ENCODE measurements around the gene ZDHHC14.

The ZDHHC14 gene

DNA sequence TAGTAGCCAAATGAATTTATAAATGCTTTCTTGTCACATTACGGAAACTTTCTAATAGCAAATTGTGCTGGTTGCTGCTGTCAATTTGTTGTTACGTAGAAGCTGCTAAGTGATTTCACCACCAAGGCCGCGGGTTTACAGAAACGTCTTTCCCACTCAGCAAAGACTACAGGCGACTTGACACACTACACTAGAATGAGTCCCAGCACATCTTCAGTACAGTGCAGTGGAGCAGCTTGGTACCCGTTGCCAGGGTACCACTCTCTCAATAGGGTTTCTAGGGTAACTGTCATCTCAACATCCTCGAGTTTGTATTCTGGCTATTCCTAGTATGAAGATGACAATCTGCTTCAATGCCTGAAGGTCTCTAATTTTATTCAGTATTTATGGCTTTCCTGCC, 22.7 kb upstream of the ZDHHC14 start:
- H3K27me3 ChIP-seq, result peaks cover 0 to 7% (median 0%) of the 10 kb centered on the region in 11 experiments; a peak in 4 of 22 replicates
- H3K4me1 ChIP-seq, result peaks cover 0 to 7% (median 2%) of the 10 kb centered on the region in 10 experiments; a peak in 7 of 20 replicates
- H3K9ac ChIP-seq, result no peak overlapping the region
- H3K4me3 ChIP-seq, result no peak overlapping the region
- H3K27ac ChIP-seq, result no peak overlapping the region
- H3K36me3 ChIP-seq, result no peaks in the 10 kb centered on the region
- H3K4me2 ChIP-seq, result no peak overlapping the region
- TF ChIP-seq Cebpa-rat (IDR thresholded peaks at IDR 0.05), result no peak
- no peaks in the 10 kb centered on the region for H4K20me1 ChIP-seq
- H3K9me3 ChIP-seq (replicated peaks in 1 of 11), result peaks cover 0 to 10% (median 0%) of the 10 kb centered on the region in 11 experiments; a peak in 2 of 22 replicates

DNA sequence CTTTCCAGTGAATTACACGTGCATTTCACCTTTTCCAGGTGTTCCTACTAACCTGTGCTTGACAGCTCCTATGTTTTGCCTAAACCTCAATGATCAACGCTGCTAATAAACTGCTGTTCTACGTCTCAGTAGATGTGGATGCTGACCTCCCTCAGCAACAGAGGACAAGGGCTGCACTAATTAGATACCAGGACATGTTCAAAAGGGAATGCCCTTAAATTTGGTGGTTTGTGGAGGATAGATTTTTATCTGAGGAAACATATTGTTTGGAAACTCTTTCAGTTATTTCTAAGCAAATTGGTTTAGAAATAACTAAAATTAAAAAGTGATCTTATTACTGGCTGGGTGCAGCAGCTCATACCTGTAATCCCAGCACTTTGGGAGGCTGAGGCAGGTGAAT, 19.1 kb upstream of the ZDHHC14 start:
- no peak overlapping the region for H3K4me3 ChIP-seq
- peaks cover 0 to 29% (median 8%) of the 10 kb centered on the region in 11 experiments; a peak in 11 of 22 replicates for H3K27me3 ChIP-seq
- H3K4me2 ChIP-seq, result no peak overlapping the region
- no peak overlapping the region for H3K27ac ChIP-seq
- no peaks in the 10 kb centered on the region for H3K36me3 ChIP-seq
- H3K4me1 ChIP-seq, result no peaks in the 10 kb centered on the region
- H4K20me1 ChIP-seq, result no peaks in the 10 kb centered on the region
- no peaks in the 10 kb centered on the region; a peak in 1 of 22 replicates for H3K9me3 ChIP-seq (replicated peaks in 1 of 11)
- no peak for TF ChIP-seq Cebpa-rat (IDR thresholded peaks at IDR 0.05)
- H3K9ac ChIP-seq, result no peak overlapping the region

DNA sequence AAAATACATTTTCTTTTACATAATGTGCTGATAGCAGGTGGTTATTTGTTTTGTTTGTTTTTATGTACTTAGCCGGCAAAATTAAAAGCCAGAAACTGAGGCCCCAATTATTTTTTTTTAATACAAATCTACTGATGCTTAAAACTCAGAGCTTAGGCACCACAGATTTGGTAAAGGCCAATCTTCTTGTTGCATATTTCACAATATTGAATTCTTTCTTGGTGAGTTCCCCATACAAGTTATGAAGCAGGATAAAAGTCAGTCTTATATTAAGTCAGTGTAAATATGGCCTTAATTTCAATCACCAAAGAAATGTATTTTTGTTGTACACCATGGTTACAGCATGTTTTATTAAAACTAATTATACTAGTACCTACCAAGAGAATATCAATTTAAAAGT, 16.3 kb upstream of the ZDHHC14 start:
- Histone ChIP-seq H3K4me2 (no peak overlapping the region), H3K9me3 (replicated peaks in 1 of 11) (no peaks in the 10 kb centered on the region; a peak in 1 of 22 replicates), H3K4me3 (no peak overlapping the region), H3K4me1 (peaks cover 10 to 18% (median 15%) of the 10 kb centered on the region in 10 experiments), H3K27me3 (peaks cover 0 to 51% (median 12%) of the 10 kb centered on the region in 11 experiments; a peak in 12 of 22 replicates), H4K20me1 (peaks cover 0 to 10% (median 7%) of the 10 kb centered on the region in 11 experiments; a peak in 9 of 22 replicates), H3K9ac (no peak overlapping the region), H3K27ac (no peak overlapping the region), H3K36me3 (no peaks in the 10 kb centered on the region)
- no peak for TF ChIP-seq Cebpa-rat (IDR thresholded peaks at IDR 0.05)

DNA sequence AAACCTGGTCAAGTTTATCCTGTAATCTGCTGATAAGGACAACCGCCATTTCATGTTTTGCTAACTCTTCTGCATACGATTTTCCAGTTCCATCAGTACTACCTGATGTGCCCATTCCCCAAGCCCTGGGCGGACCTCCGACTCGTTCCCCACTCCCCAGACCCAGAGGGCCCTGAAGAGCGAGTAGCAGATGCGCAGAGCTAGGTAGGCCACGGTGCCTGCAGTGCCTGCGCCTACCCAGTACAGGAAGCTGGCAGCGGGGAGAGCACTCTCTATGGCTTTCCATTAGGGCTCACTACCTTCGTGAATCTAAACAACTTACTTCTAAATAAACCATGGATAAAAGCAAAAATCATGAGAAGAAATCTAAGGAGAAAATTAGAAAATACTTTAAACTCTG, 14.3 kb upstream of the ZDHHC14 start:
- no peak for TF ChIP-seq Cebpa-rat (IDR thresholded peaks at IDR 0.05)
- Histone ChIP-seq H3K27ac (no peak overlapping the region), H3K4me1 (peaks cover 16 to 28% (median 23%) of the 10 kb centered on the region in 10 experiments), H4K20me1 (peaks cover 0 to 16% (median 12%) of the 10 kb centered on the region in 11 experiments; a peak in 11 of 22 replicates), H3K36me3 (no peaks in the 10 kb centered on the region), H3K4me3 (no peak overlapping the region), H3K9me3 (replicated peaks in 1 of 11) (no peaks in the 10 kb centered on the region; a peak in 1 of 22 replicates), H3K27me3 (peaks cover 0 to 60% (median 20%) of the 10 kb centered on the region in 11 experiments; a peak in 15 of 22 replicates), H3K9ac (no peak overlapping the region), H3K4me2 (no peak overlapping the region)

DNA sequence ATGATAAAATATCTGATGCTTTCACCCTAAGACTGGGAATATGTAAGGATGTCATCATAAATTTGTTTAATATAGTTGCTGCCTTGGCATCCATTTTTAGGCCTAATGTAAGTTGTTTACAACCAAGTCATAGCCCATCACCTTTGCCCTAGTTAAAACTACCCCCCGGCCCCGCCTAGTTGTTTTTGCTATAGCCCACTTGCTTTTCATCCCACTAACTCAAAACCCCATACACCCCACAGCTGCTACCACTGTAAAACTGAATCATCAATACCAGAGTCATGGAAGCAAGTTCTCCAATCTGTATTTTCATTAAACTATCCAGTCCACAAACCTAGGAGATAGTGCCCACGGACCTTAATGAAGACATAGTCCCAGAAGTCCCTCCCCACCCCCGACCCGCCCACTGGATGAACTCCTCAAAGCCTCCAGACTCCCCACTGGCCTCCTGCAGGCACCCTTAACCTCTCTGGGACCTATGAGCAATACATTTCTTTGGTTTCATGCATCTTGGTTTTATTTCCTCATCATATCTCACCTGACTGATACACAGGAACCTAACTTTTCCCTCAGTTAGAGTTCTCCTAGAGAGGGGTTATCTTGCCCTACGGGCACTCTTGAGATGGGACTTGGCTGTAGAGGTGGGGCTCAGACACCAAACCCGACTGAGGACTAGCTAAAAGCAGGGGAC, 12.5 kb upstream of the ZDHHC14 start:
- H3K27me3 ChIP-seq, result peaks cover 13 to 78% (median 37%) of the 10 kb centered on the region in 11 experiments; a peak in 20 of 22 replicates
- H3K4me2 ChIP-seq, result peak overlapping the region; percentile 48 to 79 (median 71)

DNA sequence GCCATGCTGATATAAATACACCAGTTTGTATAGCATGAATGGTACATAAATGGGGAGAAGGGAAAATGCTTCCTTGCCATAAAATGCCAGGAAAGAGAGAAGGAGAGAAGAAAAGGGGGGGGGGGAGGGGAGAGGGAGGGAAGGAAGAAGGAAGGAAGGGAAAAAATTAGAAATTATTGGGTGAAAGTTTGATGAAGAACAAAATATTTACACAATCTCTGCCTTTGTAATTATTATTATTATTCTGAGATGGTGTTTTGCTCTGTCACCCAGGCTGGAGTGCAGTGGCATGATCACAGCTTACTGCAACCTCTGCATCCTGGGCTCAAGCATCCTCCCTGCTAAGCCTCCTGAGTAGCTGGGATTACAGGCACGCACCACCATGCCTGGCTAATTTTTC, 10.2 kb upstream of the ZDHHC14 start:
- H3K27ac ChIP-seq, result no peak overlapping the region
- H3K36me3 ChIP-seq, result no peaks in the 10 kb centered on the region
- H3K27me3 ChIP-seq, result peaks cover 13 to 80% (median 37%) of the 10 kb centered on the region in 11 experiments; a peak in 20 of 22 replicates
- TF ChIP-seq Cebpa-rat (IDR thresholded peaks at IDR 0.05), result no peak
- peaks cover 0 to 18% (median 12%) of the 10 kb centered on the region in 11 experiments; a peak in 11 of 22 replicates for H4K20me1 ChIP-seq
- no peak overlapping the region for H3K4me3 ChIP-seq
- no peaks in the 10 kb centered on the region; a peak in 1 of 22 replicates for H3K9me3 ChIP-seq (replicated peaks in 1 of 11)
- H3K9ac ChIP-seq, result no peak overlapping the region
- H3K4me1 ChIP-seq, result peaks cover 16 to 28% (median 23%) of the 10 kb centered on the region in 10 experiments
- peak overlapping the region in 6 of 11 experiments; percentile 67 to 83 (median 76); a peak in 7 of 22 replicates for H3K4me2 ChIP-seq

More for the DNA sequence above, 12.5 kb upstream of the ZDHHC14 start:
- Histone ChIP-seq H3K9ac (no peak overlapping the region), H3K4me1 (peaks cover 16 to 28% (median 23%) of the 10 kb centered on the region in 10 experiments), H3K9me3 (replicated peaks in 1 of 11) (no peaks in the 10 kb centered on the region; a peak in 1 of 22 replicates), H4K20me1 (peaks cover 0 to 18% (median 12%) of the 10 kb centered on the region in 11 experiments; a peak in 11 of 22 replicates), H3K36me3 (no peaks in the 10 kb centered on the region), H3K27ac (peak overlapping the region in 3 of 11 experiments; percentile 7 to 46 (median 25); a peak in 6 of 22 replicates), H3K4me3 (no peak overlapping the region)
- no peak for TF ChIP-seq Cebpa-rat (IDR thresholded peaks at IDR 0.05)

DNA sequence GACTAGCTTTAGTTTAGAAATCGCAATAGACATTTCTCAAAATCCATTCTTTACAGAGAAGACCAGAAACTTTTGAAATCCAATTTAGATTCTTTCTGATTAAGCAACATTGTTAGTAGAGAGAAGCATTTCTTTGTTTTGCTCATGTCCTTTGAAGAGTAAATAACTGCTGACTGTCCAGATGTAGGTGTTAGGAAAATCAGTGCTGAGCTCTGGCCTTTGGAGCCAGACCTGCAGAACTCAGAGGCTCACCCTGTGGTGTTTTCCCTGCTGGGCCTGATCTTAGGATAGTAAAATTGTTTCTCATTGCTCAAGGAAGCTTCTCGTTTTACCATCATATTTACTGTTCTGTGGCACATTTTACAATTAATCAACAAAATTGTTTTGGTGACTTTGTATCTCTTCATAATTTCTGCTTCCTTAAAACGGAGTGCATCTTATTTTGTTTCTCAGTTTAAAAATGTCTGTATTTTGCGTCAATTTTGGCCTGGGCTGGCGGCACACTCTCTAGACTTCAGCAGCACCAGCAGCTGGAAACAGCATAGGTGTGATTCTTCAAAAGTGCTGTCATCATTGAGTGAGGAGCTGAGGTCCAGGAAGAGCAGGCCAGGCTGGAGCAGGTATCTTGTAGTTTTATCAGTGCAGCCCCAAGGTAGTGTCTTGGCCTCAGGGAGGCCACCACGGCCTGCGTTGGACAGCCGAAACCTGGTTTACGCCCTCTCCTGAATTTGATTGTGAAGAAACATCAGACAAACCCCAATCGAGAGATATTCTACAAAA, 8.3 kb upstream of the ZDHHC14 start:
- H3K27ac ChIP-seq, result no peak overlapping the region
- no peak overlapping the region for H3K4me3 ChIP-seq
- no peak overlapping the region for H3K9ac ChIP-seq
- peaks cover 13 to 82% (median 29%) of the 10 kb centered on the region in 11 experiments; a peak in 20 of 22 replicates for H3K27me3 ChIP-seq
- H3K4me1 ChIP-seq, result peaks cover 16 to 33% (median 25%) of the 10 kb centered on the region in 10 experiments
- H3K4me2 ChIP-seq, result no peak overlapping the region
- H3K9me3 ChIP-seq (replicated peaks in 1 of 11), result peaks cover 0 to 7% (median 0%) of the 10 kb centered on the region in 11 experiments; a peak in 1 of 22 replicates
- TF ChIP-seq Cebpa-rat (IDR thresholded peaks at IDR 0.05), result no peak
- H3K36me3 ChIP-seq, result no peaks in the 10 kb centered on the region
- peaks cover 0 to 19% (median 12%) of the 10 kb centered on the region in 11 experiments; a peak in 11 of 22 replicates for H4K20me1 ChIP-seq

DNA sequence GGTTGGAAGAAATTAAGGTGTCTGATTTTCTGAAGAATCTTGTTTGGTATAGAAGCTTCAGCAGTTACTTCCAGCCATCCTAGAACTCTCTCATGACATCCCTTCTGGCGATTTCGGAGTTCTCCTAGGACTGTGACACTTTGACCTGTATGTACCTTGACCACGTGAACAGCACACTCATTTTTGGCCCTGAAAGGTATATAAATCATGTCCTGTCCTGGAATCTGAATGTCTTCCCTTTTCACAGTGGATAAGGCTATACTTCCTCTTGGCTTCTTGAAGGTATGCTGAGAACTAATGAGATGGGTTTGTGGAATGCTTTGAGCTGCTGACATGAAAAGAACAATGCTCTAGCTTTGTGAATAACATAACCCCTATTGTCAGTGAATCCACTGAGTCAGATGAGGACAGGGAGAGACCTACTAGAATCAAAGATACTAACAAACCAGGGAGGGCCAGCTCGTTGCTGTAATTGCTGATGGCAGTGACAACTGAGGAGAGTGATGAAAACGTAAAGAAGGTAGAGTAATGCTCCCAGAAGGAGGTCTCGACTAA, 6.0 kb upstream of the ZDHHC14 start:
- Histone ChIP-seq H4K20me1 (peaks cover 0 to 11% (median 5%) of the 10 kb centered on the region in 11 experiments; a peak in 6 of 22 replicates), H3K4me3 (no peak overlapping the region), H3K4me2 (no peak overlapping the region), H3K9ac (no peak overlapping the region), H3K36me3 (no peaks in the 10 kb centered on the region), H3K27ac (no peak overlapping the region), H3K9me3 (replicated peaks in 1 of 11) (peaks cover 0 to 7% (median 0%) of the 10 kb centered on the region in 11 experiments; a peak in 1 of 22 replicates), H3K4me1 (peaks cover 9 to 20% (median 13%) of the 10 kb centered on the region in 10 experiments; a peak in 19 of 20 replicates), H3K27me3 (peaks cover 13 to 66% (median 25%) of the 10 kb centered on the region in 11 experiments; a peak in 20 of 22 replicates)
- TF ChIP-seq Cebpa-rat (IDR thresholded peaks at IDR 0.05), result no peak

Measured in BLaER1 treated with 17β-estradiol and CSF1 and Interleukin-3, amounts not matched to agents 10 nM and 100 nM (cell line).